GM23248 (cell line): ENCODE data around the gene LHX3.

ENCODE experiments used
- EZH2 ChIP-seq: fragments of 200-600 bp; sonication (generic); IDR thresholded peaks from 2 replicates; pipeline ENCODE4 v1.6.1; 2018; ENCODE audit warnings: antibody characterized with exemption, mild to moderate bottlenecking; ENCODE audit not compliant: insufficient read depth, poor library complexity, severe bottlenecking
- EZH2phosphoT487 ChIP-seq: fragments of 200-600 bp; sonication (generic); IDR thresholded peaks from 2 replicates; pipeline ENCODE4 v1.6.1; 2018; ENCODE audit warnings: antibody characterized with exemption, moderate library complexity, mild to moderate bottlenecking, low read depth; ENCODE audit not compliant: insufficient read depth

DNA sequence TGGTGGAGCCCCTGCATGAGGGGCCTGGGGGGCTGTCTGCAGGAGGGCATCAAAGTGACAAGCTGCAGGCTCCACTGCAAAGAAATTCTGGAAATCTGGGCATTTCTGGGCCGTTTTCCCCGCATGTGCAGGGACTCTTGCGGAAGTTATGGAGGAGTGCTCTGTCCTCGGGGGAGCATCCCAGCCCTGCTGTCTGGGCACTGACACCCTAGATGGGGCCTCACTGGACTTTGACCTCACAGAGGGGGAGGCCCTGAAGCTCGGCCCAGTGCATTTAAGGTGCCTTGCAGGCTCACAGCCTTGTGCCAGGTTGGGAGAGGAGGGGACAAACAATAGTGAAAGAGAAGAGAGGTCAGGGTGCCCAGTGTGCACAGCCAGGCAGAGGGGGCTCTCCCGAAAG lies 35.4 kb downstream of the LHX3 start:
- TF ChIP-seq EZH2 (no peak), EZH2phosphoT487 (no peak)
